Activated CD8-positive, alpha-beta T cell treated with anti-CD3 and anti-CD28 coated beads, Interleukin-2, amount 10 ng/mL, durations not matched to agents 7 days and 5 days (primary cell): ENCODE data around the gene LAPTM5. TPM values are rescaled to one million over a fixed set of nuclear protein-coding genes. Genes with fewer than 3 reads are reported as not detected.
"Not testable (repeated sequence)": the region's sequence is repeated elsewhere in the genome, so short reads cannot be mapped to it uniquely, and the experiment has no call there.

Experiments used
- ATAC-seq: fragments of 150-1000 bp; cut with Tn5 transposase; one replicate; pipeline ENCODE4 v1.10.0; 2021; ENCODE audit warnings: moderate library complexity
- CTCF ChIA-PET: fragments of 350-600 bp; sonication (Branson Sonifier 250); formaldehyde crosslinking; loops from one replicate; lab custom pipeline; 2021; ENCODE audit warnings: antibody characterized with exemption; lab: Charles Lee
- POLR2A ChIA-PET: fragments of 350-600 bp; sonication (Branson Sonifier 250); formaldehyde crosslinking; loops from one replicate; lab custom pipeline; 2021; ENCODE audit warnings: antibody characterized with exemption; lab: Charles Lee
- DNase-seq: peaks from one replicate; pipeline ENCODE4 v3.0.0-alpha.2; 2020
- H3K27ac Mint-ChIP-seq: one replicate; pipeline ENCODE4 v1.8.0; 2021; ENCODE audit warnings: mild to moderate bottlenecking, mixed read lengths
- H3K27me3 Mint-ChIP-seq: one replicate; pipeline ENCODE4 v1.8.0; 2021; ENCODE audit warnings: low read depth, mixed read lengths
- H3K36me3 Mint-ChIP-seq: one replicate; pipeline ENCODE4 v1.8.0; 2021; ENCODE audit warnings: low read depth, mixed read lengths
- H3K4me1 Mint-ChIP-seq: one replicate; pipeline ENCODE4 v1.8.0; 2021; ENCODE audit warnings: low read depth, mixed read lengths
- H3K4me3 Mint-ChIP-seq: one replicate; pipeline ENCODE4 v1.8.0; 2021; ENCODE audit warnings: mild to moderate bottlenecking, mixed read lengths
- H3K9me3 Mint-ChIP-seq: one replicate; pipeline ENCODE4 v1.8.0; 2022; ENCODE audit warnings: mixed read lengths; ENCODE audit not compliant: insufficient read depth
- total RNA-seq, 2 experiments: library from RNA; stranded (reverse); gene quantifications; one replicate each; pipeline ENCODE4 v1.2.3, GENCODE V29; 2021

The LAPTM5 gene
- total RNA-seq, 2 experiments from 2014 or later, result 407 to 413 TPM

- CTCF ChIA-PET, result no interaction called here
- ATAC-seq (no peak), DNase-seq (no peak)
- H3K4me3 Mint-ChIP-seq, result no peak overlapping the region
- H3K27me3 Mint-ChIP-seq, result peaks cover 4% of the 10 kb centered on the region
- POLR2A ChIA-PET, result no interaction called here
- no peak overlapping the region for H3K27ac Mint-ChIP-seq
- no peaks in the 10 kb centered on the region for H3K36me3 Mint-ChIP-seq
- H3K9me3 Mint-ChIP-seq, result no peaks in the 10 kb centered on the region
- peaks cover 13% of the 10 kb centered on the region for H3K4me1 Mint-ChIP-seq
These were observed 60.7 kb downstream of the LAPTM5 start for GRCh38 chr1:30696831-30697230.

DNA sequence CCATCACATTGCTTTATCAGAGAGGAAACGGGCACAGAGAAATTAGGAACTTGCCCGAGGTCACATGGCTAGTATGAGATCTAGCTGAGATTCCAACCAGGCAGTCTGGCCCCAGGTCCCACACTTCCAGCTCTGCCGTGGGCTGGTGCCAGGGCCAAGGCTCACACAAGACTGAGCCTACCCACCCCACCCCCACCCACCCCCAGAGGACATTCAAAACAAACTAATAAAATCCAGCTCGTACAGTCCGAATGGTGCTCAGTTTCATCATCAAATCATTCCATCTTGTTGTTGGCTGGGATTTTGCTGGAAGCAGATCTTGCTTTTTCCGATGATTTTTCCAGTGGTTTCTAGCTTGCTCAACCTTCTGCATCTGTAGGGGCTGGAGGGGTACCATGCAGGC, 62.1 kb downstream of the LAPTM5 start:
- Mint-ChIP-seq H3K4me3 (no peak overlapping the region), H3K27ac (no peak overlapping the region), H3K27me3 (peaks cover 10% of the 10 kb centered on the region), H3K36me3 (no peaks in the 10 kb centered on the region), H3K4me1 (peaks cover 13% of the 10 kb centered on the region), H3K9me3 (no peaks in the 10 kb centered on the region)
- CTCF ChIA-PET, result no interaction called here
- POLR2A ChIA-PET, result interaction anchor here (1.0 kb wide), 1 partner anchor 13 kb away, joined by 3 read pairs; no protein-coding TSS in a partner anchor
- DNase-seq (no peak), ATAC-seq (no peak)

DNA sequence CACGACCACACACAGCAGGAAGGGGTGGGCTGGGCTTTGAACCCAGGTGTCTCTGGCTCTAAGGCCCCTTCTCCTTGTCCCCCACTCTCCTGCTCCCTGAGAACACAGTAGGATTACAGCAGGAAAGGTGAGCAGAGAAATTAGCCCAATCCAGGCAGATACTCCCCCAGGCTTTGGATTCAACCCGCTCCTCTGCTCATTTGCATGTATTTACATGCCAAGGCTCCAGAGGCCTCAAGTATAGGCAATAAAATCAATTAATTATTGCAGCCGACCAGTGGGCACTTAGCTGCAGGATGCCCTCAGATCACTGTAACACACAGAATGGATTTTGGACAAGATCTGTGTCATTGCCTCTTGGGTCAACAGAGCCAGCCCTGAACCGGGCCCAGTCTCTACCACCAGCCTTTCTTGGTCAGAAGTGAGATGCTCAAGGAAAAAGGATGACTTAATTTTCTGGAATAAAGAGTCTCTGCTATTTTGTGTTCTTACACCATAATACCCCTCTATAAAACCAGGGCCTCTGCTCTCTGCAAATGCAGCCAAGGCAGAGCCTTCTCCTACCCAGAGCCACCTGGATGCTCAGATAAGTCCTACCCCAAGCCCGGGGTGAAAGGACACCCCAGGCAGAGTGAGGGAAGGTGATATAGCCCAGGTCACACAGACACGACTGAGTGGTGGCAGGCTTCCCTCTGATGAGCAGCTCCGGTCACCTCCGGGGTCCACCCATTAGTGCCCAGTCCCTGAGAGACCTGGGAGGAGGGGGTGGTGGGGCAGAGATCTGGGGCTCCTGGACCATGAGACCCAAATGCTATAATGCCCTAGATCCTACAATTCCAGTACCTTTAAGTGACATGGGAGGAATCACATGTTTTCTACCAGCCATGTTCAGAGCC, 63.0 kb downstream of the LAPTM5 start:
- Mint-ChIP-seq H3K27ac (no peak overlapping the region), H3K4me3 (no peak overlapping the region), H3K27me3 (peaks cover 13% of the 10 kb centered on the region), H3K9me3 (no peaks in the 10 kb centered on the region), H3K4me1 (peaks cover 13% of the 10 kb centered on the region), H3K36me3 (no peaks in the 10 kb centered on the region)
- DNase-seq (no peak), ATAC-seq (no peak)
- POLR2A ChIA-PET, result no interaction called here
- CTCF ChIA-PET, result no interaction called here

DNA sequence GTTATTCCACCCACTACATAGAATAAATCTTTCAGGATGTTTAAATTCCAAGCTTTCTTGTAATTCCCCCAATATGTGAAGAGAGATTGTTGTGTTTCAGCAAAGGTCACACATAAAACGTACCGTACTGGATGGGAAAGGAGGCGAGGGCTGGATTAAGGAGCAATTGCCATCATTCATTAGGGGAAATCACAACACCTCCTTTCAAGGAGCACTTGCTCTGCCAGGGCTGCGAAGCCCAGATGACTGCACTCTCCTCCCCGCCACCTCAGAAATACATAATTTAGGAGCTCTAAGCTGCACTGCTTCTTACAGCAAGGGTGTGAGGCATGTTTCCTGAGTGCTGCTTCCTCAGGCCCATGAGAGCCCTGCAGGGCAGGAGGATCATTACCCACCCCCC, 63.8 kb downstream of the LAPTM5 start:
- ATAC-seq (no peak), DNase-seq (no peak)
- ChIA-PET CTCF (no interaction called here), POLR2A (no interaction called here)
- no peaks in the 10 kb centered on the region for H3K9me3 Mint-ChIP-seq
- peaks cover 13% of the 10 kb centered on the region for H3K27me3 Mint-ChIP-seq
- peaks cover 13% of the 10 kb centered on the region for H3K4me1 Mint-ChIP-seq
- H3K36me3 Mint-ChIP-seq, result no peaks in the 10 kb centered on the region
- no peak overlapping the region for H3K4me3 Mint-ChIP-seq
- no peak overlapping the region for H3K27ac Mint-ChIP-seq

GRCh38 chr1:30693366-30693765, 64.2 kb downstream of the LAPTM5 start:
- no peak overlapping the region for H3K4me3 Mint-ChIP-seq
- no peaks in the 10 kb centered on the region for H3K9me3 Mint-ChIP-seq
- no peaks in the 10 kb centered on the region for H3K36me3 Mint-ChIP-seq
- DNase-seq (no peak), ATAC-seq (no peak)
- H3K27ac Mint-ChIP-seq, result no peak overlapping the region
- CTCF ChIA-PET, result no interaction called here
- peaks cover 13% of the 10 kb centered on the region for H3K4me1 Mint-ChIP-seq
- POLR2A ChIA-PET, result no interaction called here
- H3K27me3 Mint-ChIP-seq, result peaks cover 13% of the 10 kb centered on the region

DNA sequence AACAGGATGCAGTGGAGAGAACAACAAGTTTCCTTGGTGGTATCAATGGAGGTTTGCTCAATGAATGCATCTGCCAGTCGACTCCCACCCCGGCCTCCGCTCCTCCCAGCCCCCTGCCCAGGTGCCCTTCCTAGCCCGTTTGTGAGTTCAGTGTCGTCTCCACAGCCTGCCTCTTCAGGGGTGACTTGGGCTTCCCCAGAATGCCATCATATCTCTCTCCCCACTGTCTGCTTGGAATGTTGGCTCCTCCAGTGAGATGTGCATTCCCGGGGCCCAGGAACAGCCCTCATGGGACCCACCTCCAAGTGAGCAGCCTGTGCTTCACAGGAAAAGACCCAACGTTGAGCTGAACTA, 64.6 kb downstream of the LAPTM5 start:
- ATAC-seq (no peak), DNase-seq (no peak)
- Mint-ChIP-seq H3K36me3 (no peaks in the 10 kb centered on the region), H3K4me3 (no peak overlapping the region), H3K27me3 (peaks cover 13% of the 10 kb centered on the region), H3K9me3 (no peaks in the 10 kb centered on the region), H3K4me1 (peaks cover 13% of the 10 kb centered on the region), H3K27ac (no peak overlapping the region)
- ChIA-PET POLR2A (no interaction called here), CTCF (no interaction called here)

- Mint-ChIP-seq H3K27ac (peak overlapping the region; percentile 67), H3K9me3 (no peaks in the 10 kb centered on the region), H3K27me3 (peaks cover 16% of the 10 kb centered on the region), H3K4me3 (no peak overlapping the region), H3K36me3 (no peaks in the 10 kb centered on the region), H3K4me1 (peaks cover 13% of the 10 kb centered on the region)
- ATAC-seq (no peak), DNase-seq (no peak)
- ChIA-PET CTCF (no interaction called here), POLR2A (no interaction called here)
These were observed 65.2 kb downstream of the LAPTM5 start for GRCh38 chr1:30692201-30692947.

- no peak for ATAC-seq
These were observed 66.1 kb downstream of the LAPTM5 start for GRCh38 chr1:30691480-30691879.

GRCh38 chr1:30689901-30690645, 67.5 kb downstream of the LAPTM5 start:
- DNase-seq (no peak), ATAC-seq (no peak)
- Mint-ChIP-seq H3K4me1 (peaks cover 13% of the 10 kb centered on the region), H3K9me3 (no peaks in the 10 kb centered on the region), H3K27ac (no peak overlapping the region), H3K36me3 (no peaks in the 10 kb centered on the region), H3K27me3 (peaks cover 28% of the 10 kb centered on the region), H3K4me3 (no peak overlapping the region)
- CTCF ChIA-PET, result interaction anchor here (0.7 kb wide), 1 partner anchor 10 kb away, joined by 3 read pairs; no protein-coding TSS in a partner anchor
- POLR2A ChIA-PET, result no interaction called here

More at GRCh38 chr1:30691480-30691879, 66.1 kb downstream of the LAPTM5 start:
- ChIA-PET POLR2A (no interaction called here), CTCF (no interaction called here)
- H3K36me3 Mint-ChIP-seq, result no peaks in the 10 kb centered on the region
- H3K9me3 Mint-ChIP-seq, result no peaks in the 10 kb centered on the region
- no peak for DNase-seq
- no peak overlapping the region for H3K4me3 Mint-ChIP-seq
- no peak overlapping the region for H3K27ac Mint-ChIP-seq
- peaks cover 13% of the 10 kb centered on the region for H3K4me1 Mint-ChIP-seq
- H3K27me3 Mint-ChIP-seq, result peaks cover 20% of the 10 kb centered on the region

GRCh38 chr1:30688920-30689794, 68.4 kb downstream of the LAPTM5 start:
- H3K27ac Mint-ChIP-seq, result no peak overlapping the region
- peaks cover 36% of the 10 kb centered on the region for H3K27me3 Mint-ChIP-seq
- H3K4me3 Mint-ChIP-seq, result no peak overlapping the region
- no peak for DNase-seq
- H3K4me1 Mint-ChIP-seq, result peaks cover 13% of the 10 kb centered on the region
- no peaks in the 10 kb centered on the region for H3K9me3 Mint-ChIP-seq
- CTCF ChIA-PET, result no interaction called here
- H3K36me3 Mint-ChIP-seq, result no peaks in the 10 kb centered on the region
- ATAC-seq, result no peak
- POLR2A ChIA-PET, result no interaction called here

- H3K36me3 Mint-ChIP-seq, H3K27ac Mint-ChIP-seq, DNase-seq, ATAC-seq, H3K4me3 Mint-ChIP-seq, CTCF ChIA-PET, H3K9me3 Mint-ChIP-seq, POLR2A ChIA-PET: not testable (repeated sequence)
- H3K4me1 Mint-ChIP-seq, result peaks cover 13% of the 10 kb centered on the region
- peaks cover 41% of the 10 kb centered on the region for H3K27me3 Mint-ChIP-seq
These were observed 69.1 kb downstream of the LAPTM5 start for GRCh38 chr1:30688516-30688915.
